Pancreas (tissue), 10 donors: ENCODE measurements around the gene MYADML2. TPM values are rescaled to one million over a fixed set of nuclear protein-coding genes. Genes with fewer than 3 reads are reported as not detected.
A peak's percentile ranks its signal among the peaks of the same experiment; 100 is the strongest.

Experiments used
- ATAC-seq, 4 donors: fragments of 200-7000 bp; cut with Tn5 transposase; one replicate each; pipeline versions ENCODE4 v1.8.0 to v1.9.1; 2020; ENCODE audit warnings: mild to moderate bottlenecking in 4 of 4, moderate library complexity in 4 of 4
- DNase-seq, 6 donors: peaks; one replicate each; pipeline ENCODE4 v3.0.0-alpha.2; 2020
- FAIRE-seq: peaks from 2 replicates; lab custom pipeline; 2012; peaks lifted over from hg19 to GRCh38; lab: Jason Lieb, UNC
- H3K27ac ChIP-seq, 4 donors: fragments of 200-600 bp; sonication (generic); 1 replicate in 3 of 4; 2 replicates in 1 of 4; pipeline versions ENCODE4 v1.5.0 to v1.8.0; 2020
- H3K27me3 ChIP-seq, 4 donors: fragments of 200-600 bp; one replicate each; pipeline ENCODE4 v1.8.0; 2021
- H3K36me3 ChIP-seq, 3 donors: fragments of 200-600 bp; sonication (generic) in 1 of 3; one replicate each; pipeline versions ENCODE4 v1.5.0 to v1.8.0; 2020 to 2021
- H3K4me1 ChIP-seq, 3 donors: fragments of 200-600 bp; one replicate each; pipeline ENCODE4 v1.8.0; 2021
- H3K4me3 ChIP-seq, 4 donors: fragments of 200-600 bp; sonication (generic) in 2 of 4; one replicate each; pipeline versions ENCODE4 v1.5.0 to v1.8.0; 2020 to 2021
- H3K9me3 ChIP-seq, 4 donors: fragments of 200-600 bp; one replicate each; pipeline ENCODE4 v1.8.0; 2021
- WGBS, 2 donors: extraction: QIAGEN DNeasy Blood & Tissue Kit; methylation state at CpG; one replicate each; pipeline ENCODE4 v1.1.7; 2013; 5-methylcytosine and 5-hydroxymethylcytosine counted together
- intact Hi-C, 3 donors: fragments of 100-400 bp; cut with DNase I; formaldehyde crosslinking; loops; one replicate each; pipeline versions ENCODE4 v1.11.1 to v1.14.2; 2022
- polyA plus RNA-seq, 2 donors: library from polyadenylated mRNA; stranded (reverse); fragments of 200-250 nt; gene quantifications; one replicate each; pipeline ENCODE4 v1.2.3, GENCODE V29; 2013
- total RNA-seq, 6 donors: library from RNA; stranded (reverse); fragmentation: NEBNext Ultra II Directional in 4 of 6; extraction: Animal tissue kit (Norgen Biotek cat#: 25700) in 4 of 6; gene quantifications; one replicate each; pipeline versions ENCODE4 v1.2.1 to v1.2.4, GENCODE V29; 2021 to 2023
- TF ChIP-seq, protein P1 (sequence below), 4 donors: fragments of 200-600 bp; sonication (generic) in 3 of 4; IDR thresholded peaks; one replicate each; pipeline versions ENCODE4 v1.5.0 to v1.8.0; 2021; ENCODE audit warnings: antibody characterized with exemption in 4 of 4
- donor health status: healthy with polysubstance abuse.
- donor health status: DM: no; HTN: no; CAD: no; lungs with moderate emphysema.
- donor health status: DM: no; HTN: no; CAD: no.
- donor health status: control.
- donor health status: control.
- donor health status: Bipolar disorder and iron deficiency.
- donor health status: DM: yes; HTN: yes; CAD: no.
- donor health status: DM: no; HTN: no; CAD: no.
- donor health status: DM: no; HTN: no; CAD: no.
- donor health status: DM: yes; HTN: yes; CAD: no.

MYADML2 gene
- total and polyA plus RNA-seq, 8 donors: not detected

DNA sequence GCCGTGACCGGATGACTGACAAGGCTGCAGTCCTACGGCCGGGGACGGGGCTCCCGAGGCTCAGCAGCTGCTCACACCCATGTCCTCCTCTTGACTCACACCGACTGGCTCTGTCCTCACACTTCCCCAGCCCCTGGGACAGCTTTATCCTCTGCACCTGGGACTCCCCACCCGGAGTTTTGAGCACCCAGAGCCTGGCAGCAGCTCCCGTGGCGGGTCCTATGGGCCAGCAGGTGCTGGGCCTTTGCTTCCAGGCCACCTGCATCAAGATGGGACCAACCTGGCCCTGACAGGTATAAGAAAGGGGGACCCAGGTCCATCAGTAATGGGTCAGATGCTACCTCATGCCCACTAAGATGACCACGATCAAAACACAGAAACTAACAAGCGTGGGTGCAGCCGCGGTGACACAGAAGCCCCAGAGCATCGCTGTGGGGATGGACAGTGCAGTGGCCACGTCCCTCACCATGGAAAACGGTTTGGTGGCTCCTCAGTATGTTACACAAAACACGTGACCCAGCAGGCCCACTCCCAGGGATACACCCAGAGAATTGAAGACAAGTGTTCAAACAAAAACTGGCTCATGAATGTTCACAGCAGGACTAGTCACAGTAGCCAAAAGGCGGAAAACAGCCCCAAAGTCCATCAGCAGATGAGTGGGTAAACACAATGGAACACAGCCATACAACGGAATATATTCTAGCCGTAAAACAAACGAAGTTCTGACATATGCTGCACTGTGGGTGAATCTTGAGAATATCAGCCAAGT lies 17.2 kb upstream of the MYADML2 start:
- no peak for DNase-seq
- no peak for ATAC-seq
- no peak for FAIRE-seq
- intact Hi-C loops: loop anchor here in 2 of 3 donors (2.0 to 5.0 kb wide), 2 partner anchors 53 to 55 kb away; no protein-coding TSS in a partner anchor
- 73 to 79% methylated on average over 22 of the region's 22 CpGs for WGBS, 2 donors
- no peak overlapping the region for H3K4me3 ChIP-seq
- no peaks in the 10 kb centered on the region for H3K36me3 ChIP-seq
- no peaks in the 10 kb centered on the region for H3K9me3 ChIP-seq
- H3K27me3 ChIP-seq: peaks cover 0 to 9% (median 5%) of the 10 kb centered on the region in 4 donors
- no peak overlapping the region for H3K27ac ChIP-seq
- TF ChIP-seq, protein P1, sequence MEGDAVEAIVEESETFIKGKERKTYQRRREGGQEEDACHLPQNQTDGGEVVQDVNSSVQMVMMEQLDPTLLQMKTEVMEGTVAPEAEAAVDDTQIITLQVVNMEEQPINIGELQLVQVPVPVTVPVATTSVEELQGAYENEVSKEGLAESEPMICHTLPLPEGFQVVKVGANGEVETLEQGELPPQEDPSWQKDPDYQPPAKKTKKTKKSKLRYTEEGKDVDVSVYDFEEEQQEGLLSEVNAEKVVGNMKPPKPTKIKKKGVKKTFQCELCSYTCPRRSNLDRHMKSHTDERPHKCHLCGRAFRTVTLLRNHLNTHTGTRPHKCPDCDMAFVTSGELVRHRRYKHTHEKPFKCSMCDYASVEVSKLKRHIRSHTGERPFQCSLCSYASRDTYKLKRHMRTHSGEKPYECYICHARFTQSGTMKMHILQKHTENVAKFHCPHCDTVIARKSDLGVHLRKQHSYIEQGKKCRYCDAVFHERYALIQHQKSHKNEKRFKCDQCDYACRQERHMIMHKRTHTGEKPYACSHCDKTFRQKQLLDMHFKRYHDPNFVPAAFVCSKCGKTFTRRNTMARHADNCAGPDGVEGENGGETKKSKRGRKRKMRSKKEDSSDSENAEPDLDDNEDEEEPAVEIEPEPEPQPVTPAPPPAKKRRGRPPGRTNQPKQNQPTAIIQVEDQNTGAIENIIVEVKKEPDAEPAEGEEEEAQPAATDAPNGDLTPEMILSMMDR (IDR thresholded peaks at IDR 0.05): no peak
- H3K4me1 ChIP-seq: peaks cover 5 to 17% (median 8%) of the 10 kb centered on the region in 3 donors

DNA sequence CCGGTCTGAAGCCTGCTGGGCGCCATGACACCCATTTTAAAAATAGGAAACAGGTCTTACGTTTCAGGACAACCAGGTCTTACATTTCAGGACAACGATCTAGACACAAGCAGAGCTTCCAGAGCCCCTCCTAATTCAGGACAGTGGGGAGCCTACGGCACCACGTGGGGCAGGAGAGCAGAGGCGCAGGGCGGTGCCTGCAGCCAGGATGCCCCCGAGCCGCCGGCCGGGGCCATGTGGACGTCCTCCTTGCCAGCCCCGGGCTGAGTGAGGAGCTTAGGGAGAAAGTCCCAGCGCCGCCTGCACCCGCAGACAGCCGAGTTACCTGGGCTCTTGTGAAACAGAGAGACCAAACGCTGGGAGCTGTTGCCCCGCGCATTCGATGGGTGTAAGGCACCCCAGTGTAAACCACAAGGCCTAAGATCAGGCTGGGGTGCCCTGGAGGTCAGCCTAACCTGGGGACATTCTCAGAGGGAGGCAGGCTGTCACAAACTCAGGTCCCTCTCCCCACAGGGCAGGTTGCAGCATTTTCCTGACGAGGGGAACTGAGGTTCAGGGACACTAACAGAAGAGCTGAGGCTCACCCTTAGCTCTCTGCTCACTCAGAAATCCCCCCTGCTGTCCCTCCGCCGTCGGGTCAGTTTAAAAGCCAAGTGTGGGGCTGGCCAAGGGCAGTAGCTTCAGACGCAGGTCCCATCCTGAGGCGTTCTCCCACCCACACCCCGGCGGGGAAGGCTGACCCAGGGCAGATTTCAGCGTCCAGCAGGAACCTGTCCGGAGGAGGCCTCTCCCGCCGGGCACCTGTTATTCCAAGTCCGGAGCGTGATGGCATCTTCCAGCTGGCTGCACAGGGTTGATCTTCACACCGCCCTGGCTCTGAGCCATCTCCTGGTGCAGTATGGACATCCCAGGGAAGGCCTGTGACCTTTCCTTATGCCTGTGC lies 15.7 kb upstream of the MYADML2 start:
- no peaks in the 10 kb centered on the region for H3K36me3 ChIP-seq
- no peak overlapping the region for H3K27ac ChIP-seq
- 71 to 74% methylated on average over 37 of the region's 37 CpGs for WGBS, 2 donors
- ATAC-seq (no peak), DNase-seq (peak in 1 of 6 donors; percentile 73), FAIRE-seq (no peak)
- H3K4me1 ChIP-seq: peaks cover 5 to 14% (median 5%) of the 10 kb centered on the region in 3 donors
- intact Hi-C loops: loop anchor here in 1 of 3 donors (5.0 kb wide), 1 partner anchor 55 kb away; no protein-coding TSS in a partner anchor
- TF ChIP-seq, protein P1 (IDR thresholded peaks at IDR 0.05): no peak
- peaks cover 0 to 9% (median 5%) of the 10 kb centered on the region in 4 donors for H3K27me3 ChIP-seq
- H3K4me3 ChIP-seq: no peak overlapping the region
- no peaks in the 10 kb centered on the region for H3K9me3 ChIP-seq

DNA sequence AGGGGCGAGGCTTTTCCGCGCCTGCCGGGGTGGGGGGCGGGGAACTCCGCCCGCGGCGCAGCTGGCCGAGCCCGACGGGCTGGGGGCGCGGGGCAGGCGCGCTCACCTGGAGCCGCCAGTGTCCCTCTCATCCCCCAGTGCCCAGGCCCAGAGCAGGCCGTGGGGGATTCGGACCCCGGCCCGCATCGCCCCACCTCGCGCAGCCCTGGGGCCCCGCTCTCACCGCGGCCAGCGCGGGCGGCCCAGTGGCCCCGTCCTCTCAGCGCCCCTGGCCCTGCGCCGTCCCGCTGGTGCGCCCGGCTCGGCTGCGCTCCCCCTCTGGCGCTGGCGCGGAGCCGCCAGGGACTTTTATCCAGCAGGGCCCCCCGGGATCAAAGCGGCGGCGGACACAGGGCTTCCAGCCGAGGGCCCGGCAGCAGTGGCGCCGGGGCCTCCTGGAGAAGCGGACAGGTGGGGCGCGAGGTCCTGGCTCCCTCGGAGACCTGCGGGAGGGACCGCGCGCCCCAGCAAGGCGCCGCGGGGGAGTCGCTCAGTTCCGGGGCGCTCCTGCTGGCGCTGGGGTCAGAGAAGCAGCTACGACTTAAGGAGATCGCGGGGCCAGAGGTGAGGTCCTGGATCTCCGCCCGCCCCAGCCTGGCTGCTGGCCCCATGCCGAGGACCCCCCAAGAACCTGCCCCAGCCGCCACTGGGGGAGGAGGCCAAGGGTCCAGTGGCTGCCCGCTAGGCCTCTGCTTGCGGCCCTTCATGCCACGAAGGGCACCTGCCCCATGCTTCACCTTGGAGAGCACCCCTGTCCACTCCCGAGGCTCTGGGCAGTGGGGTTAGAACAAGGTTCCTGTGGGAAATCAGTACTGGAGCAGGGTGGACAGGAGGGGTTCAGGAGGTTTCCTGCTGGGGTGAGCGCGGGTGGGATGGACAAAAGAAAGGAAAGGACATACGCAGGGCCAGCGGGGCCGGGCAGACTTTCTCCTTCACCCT lies 14.8 kb upstream of the MYADML2 start:
- TF ChIP-seq, protein P1 (IDR thresholded peaks at IDR 0.05): no peak
- H3K4me3 ChIP-seq: no peak overlapping the region
- H3K27me3 ChIP-seq: peaks cover 0 to 9% (median 5%) of the 10 kb centered on the region in 4 donors
- 19 to 23% methylated on average over 51 to 82 of the region's 82 CpGs for WGBS, 2 donors
- FAIRE-seq: no peak
- peaks cover 5 to 11% (median 5%) of the 10 kb centered on the region in 3 donors for H3K4me1 ChIP-seq
- intact Hi-C loops: loop anchor here in 1 of 3 donors (5.0 kb wide), 1 partner anchor 55 kb away; no protein-coding TSS in a partner anchor
- H3K36me3 ChIP-seq: no peaks in the 10 kb centered on the region
- H3K9me3 ChIP-seq: no peaks in the 10 kb centered on the region
- H3K27ac ChIP-seq: no peak overlapping the region
- ATAC-seq: no peak
- DNase-seq: peak in 1 of 6 donors; percentile 78

DNA sequence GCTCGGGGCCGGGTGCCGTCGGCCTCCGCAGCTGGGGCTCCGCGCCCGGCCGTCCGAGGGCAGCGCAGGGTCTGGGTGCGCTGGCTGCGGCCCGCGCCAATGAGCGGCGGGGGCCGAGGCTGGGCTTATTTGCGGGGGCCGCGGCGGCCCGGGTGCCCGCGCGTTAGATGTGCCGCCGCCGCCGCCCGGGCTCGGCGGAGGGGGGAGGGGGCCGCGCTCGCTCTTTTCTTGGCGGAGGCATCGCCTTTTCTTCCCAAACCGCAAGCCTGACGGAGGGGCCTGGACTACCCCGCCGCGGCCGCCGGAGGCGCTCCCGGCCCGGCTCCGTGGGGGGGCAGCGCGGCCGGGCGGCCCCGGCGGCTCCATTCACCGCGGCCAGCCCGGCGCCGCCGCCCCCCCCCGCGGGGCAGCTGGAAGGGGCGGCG lies 14.1 kb upstream of the MYADML2 start, which contains the start of gene NOTUM:
Gene NOTUM (minus strand): TSS at position 101 of the 425 bp plus-strand sequence. CDS start 278 bp downstream, outside the sequence.
- Histone ChIP-seq H3K27me3 (peaks cover 0 to 9% (median 5%) of the 10 kb centered on the region in 4 donors), H3K27ac (no peak within 1 kb of the TSS), H3K9me3 (no peaks in the 10 kb centered on the region), H3K36me3 (no peaks in the 10 kb centered on the region), H3K4me3 (peak within 1 kb of the TSS in 2 of 4 donors; percentile 36 to 48), H3K4me1 (peaks cover 5 to 11% (median 5%) of the 10 kb centered on the region in 3 donors)
- TF ChIP-seq, protein P1 (IDR thresholded peaks at IDR 0.05): no peak
- DNase-seq (peak in 1 of 6 donors; percentile 47), FAIRE-seq (no peak), ATAC-seq (peak in 2 of 4 donors; percentile 27 to 48)
- intact Hi-C loops: loop anchor here in 1 of 3 donors (5.0 kb wide), 1 partner anchor 56 kb away; no protein-coding TSS in a partner anchor
- WGBS, 2 donors: 0 to 2% methylated on average over 23 to 65 of the region's 65 CpGs
